ENCODE results near the gene MLXIP. TPM values are rescaled to one million over a fixed set of nuclear protein-coding genes. Genes with fewer than 3 reads are reported as not detected.

The MLXIP gene
- total RNA-seq, 6 experiments from 2014 or later = 13.9 to 45.9 (median 16.6) TPM

- intact Hi-C loops (cut with DNase I) = no loop called here
- ATAC-seq (no peak), DNase-seq (no peak)
- H3K9me3 ChIP-seq = no peaks in the 10 kb centered on the region
- TF ChIP-seq CTCF (IDR thresholded peaks at IDR 0.05) (no peak), POLR2A (IDR thresholded peaks at IDR 0.05) (no peak)
- WGBS (ENCODE audit: insufficient coverage, low coverage, low lambda C conversion rate, missing lambda C conversion rate) = 63% methylated on average over 7 of the region's 7 CpGs
- H3K27me3 ChIP-seq = no peaks in the 10 kb centered on the region
- H3K27ac ChIP-seq = peak overlapping the region in 2 of 3 donors; percentile 15 to 32
- no peak overlapping the region for H3K4me3 ChIP-seq
- peaks cover 0 to 14% (median 5%) of the 10 kb centered on the region in 4 donors for H3K4me1 ChIP-seq
- H3K36me3 ChIP-seq = peaks cover 0 to 4% (median 0%) of the 10 kb centered on the region in 4 donors
These were observed 12.4 kb downstream of the MLXIP start for GRCh38 chr12:122090759-122091515.

- Histone ChIP-seq H3K36me3 (peaks cover 0 to 3% (median 0%) of the 10 kb centered on the region in 4 donors), H3K9me3 (no peaks in the 10 kb centered on the region), H3K4me3 (no peak overlapping the region), H3K27ac (no peak overlapping the region), H3K27me3 (no peaks in the 10 kb centered on the region), H3K4me1 (peaks cover 0 to 30% (median 14%) of the 10 kb centered on the region in 4 donors)
- no peak for DNase-seq
- intact Hi-C loops (cut with DNase I) = no loop called here
- 94% methylated on average over 9 of the region's 9 CpGs for WGBS (ENCODE audit: insufficient coverage, low coverage, low lambda C conversion rate, missing lambda C conversion rate)
- ATAC-seq = no peak
- no peak for TF ChIP-seq CTCF (IDR thresholded peaks at IDR 0.05)
- TF ChIP-seq POLR2A (IDR thresholded peaks at IDR 0.05) = no peak
These were observed 14.7 kb downstream of the MLXIP start for GRCh38 chr12:122093098-122093883.

GRCh38 chr12:122094137-122094734, 15.7 kb downstream of the MLXIP start:
- intact Hi-C loops (cut with DNase I) = no loop called here
- Histone ChIP-seq H3K36me3 (no peaks in the 10 kb centered on the region), H3K27ac (no peak overlapping the region), H3K4me1 (peaks cover 0 to 38% (median 19%) of the 10 kb centered on the region in 4 donors), H3K27me3 (no peaks in the 10 kb centered on the region), H3K4me3 (no peak overlapping the region), H3K9me3 (no peaks in the 10 kb centered on the region)
- DNase-seq (no peak), ATAC-seq (no peak)
- WGBS (ENCODE audit: insufficient coverage, low coverage, low lambda C conversion rate, missing lambda C conversion rate) = 94% methylated on average over 4 of the region's 5 CpGs
- TF ChIP-seq CTCF (IDR thresholded peaks at IDR 0.05) = no peak
- TF ChIP-seq POLR2A (IDR thresholded peaks at IDR 0.05) = no peak

GRCh38 chr12:122094735-122095631, 16.4 kb downstream of the MLXIP start:
- no peak for DNase-seq
- 66% methylated on average over 8 of the region's 10 CpGs for WGBS (ENCODE audit: insufficient coverage, low coverage, low lambda C conversion rate, missing lambda C conversion rate)
- Histone ChIP-seq H3K4me3 (no peak overlapping the region), H3K36me3 (no peaks in the 10 kb centered on the region), H3K27ac (no peak overlapping the region), H3K9me3 (no peaks in the 10 kb centered on the region), H3K4me1 (peaks cover 0 to 38% (median 20%) of the 10 kb centered on the region in 4 donors), H3K27me3 (no peaks in the 10 kb centered on the region)
- TF ChIP-seq CTCF (IDR thresholded peaks at IDR 0.05) (no peak), POLR2A (IDR thresholded peaks at IDR 0.05) (no peak)
- intact Hi-C loops (cut with DNase I) = no loop called here
- ATAC-seq = no peak

Data from right lobe of liver (tissue), 6 donors.